ENCODE measurements around the gene LAMA4. TPM values are rescaled to one million over a fixed set of nuclear protein-coding genes. Genes with fewer than 3 reads are reported as not detected.

The LAMA4 gene
- total RNA-seq, 1 experiment from 2014 or later = 1.1 TPM

- H3K79me2 ChIP-seq (ENCODE audit: insufficient read depth, low read length) = no peaks in the 10 kb centered on the region
- DNase-seq = no peak
- 100% methylated on average over 3 of the region's 6 CpGs for WGBS (ENCODE audit: extremely low coverage, insufficient read length, low lambda C conversion rate)
- H4K8ac ChIP-seq (replicated peaks; ENCODE audit: insufficient read length, low read depth, low read length) = no peak overlapping the region
- no peak overlapping the region for H2BK12ac ChIP-seq (ENCODE audit: insufficient read length, low read depth, low read length)
- no peaks in the 10 kb centered on the region for H3K27me3 Mint-ChIP-seq (ENCODE audit: low read depth)
- no peaks in the 10 kb centered on the region for H3K9me3 ChIP-seq (ENCODE audit: control insufficient read depth, low read depth, low read length)
- no peaks in the 10 kb centered on the region for H3K27me3 ChIP-seq (ENCODE audit: insufficient read depth, low read length)
- H4K91ac ChIP-seq (ENCODE audit: insufficient read length, low read depth, low read length) = no peak overlapping the region
- H3K56ac ChIP-seq (ENCODE audit: insufficient read length, low read depth, low read length) = no peak overlapping the region
- H3K23me2 ChIP-seq (ENCODE audit: insufficient read length, low read depth, low read length, poor library complexity, severe bottlenecking) = no peaks in the 10 kb centered on the region
- H3K79me1 ChIP-seq (ENCODE audit: insufficient read depth, low read depth, low read length, poor library complexity, severe bottlenecking) = no peaks in the 10 kb centered on the region
- H3K4me1 Mint-ChIP-seq = no peaks in the 10 kb centered on the region
- no peaks in the 10 kb centered on the region for H3K4me1 ChIP-seq (ENCODE audit: insufficient read depth, low read length)
- H2BK120ac ChIP-seq (ENCODE audit: low read depth, low read length, poor library complexity, severe bottlenecking) = no peak overlapping the region
- H3K9ac ChIP-seq (ENCODE audit: extremely low read depth, insufficient read length, low read length) = no peak overlapping the region
- H4K20me1 ChIP-seq (ENCODE audit: control insufficient read depth, insufficient read depth, insufficient read length) = no peaks in the 10 kb centered on the region
- no peak overlapping the region for H3K27ac Mint-ChIP-seq
- H3K18ac ChIP-seq (ENCODE audit: insufficient read length, low read depth, low read length) = no peak overlapping the region
- H3K23ac ChIP-seq (ENCODE audit: insufficient read length, low read depth, low read length) = no peak overlapping the region
- no peak overlapping the region for H2AFZ ChIP-seq (ENCODE audit: low read length)
- no peak overlapping the region for H2BK5ac ChIP-seq (ENCODE audit: insufficient read length, low read length)
- H3K4ac ChIP-seq (ENCODE audit: low read depth, low read length) = no peak overlapping the region
- H3K14ac ChIP-seq (ENCODE audit: insufficient read depth, low read length) = no peak overlapping the region
- H2BK15ac ChIP-seq (ENCODE audit: low read depth, low read length) = no peak overlapping the region
- TF ChIP-seq CTCF (conservative IDR thresholded peaks at IDR 0.05) = no peak
- no peak overlapping the region for H3K4me3 Mint-ChIP-seq
- no peaks in the 10 kb centered on the region for H3K36me3 Mint-ChIP-seq (ENCODE audit: insufficient read depth in 1 of 3, low read depth in 3 of 3)
- H2AK5ac ChIP-seq (ENCODE audit: insufficient read length, low read length) = no peak overlapping the region
- H2BK20ac ChIP-seq (ENCODE audit: low read depth, low read length, poor library complexity, severe bottlenecking) = no peak overlapping the region
- H3K4me2 ChIP-seq (ENCODE audit: insufficient read depth, insufficient read length, low read length) = no peak overlapping the region
- H3T11ph ChIP-seq (ENCODE audit: low read length) = no peak overlapping the region
- no peak overlapping the region for H3K27ac ChIP-seq (ENCODE audit: insufficient read length, low read depth, low read length)
- H3K9me3 Mint-ChIP-seq = no peaks in the 10 kb centered on the region
- no peak overlapping the region for H4K5ac ChIP-seq (ENCODE audit: insufficient read length, low read depth, low read length)
Observed at GRCh38 chr6:112065426-112065986, 188.9 kb downstream of the LAMA4 start.
